HK-2 (cell line): Measurements from ENCODE around the gene OSM.

Source experiments
- DNase-seq: peaks from one replicate; pipeline ENCODE4 v3.0.0-alpha.2; 2018; ENCODE audit not compliant: unreplicated experiment

OSM gene

GRCh38 chr22:30297991-30298701 is 31.5 kb upstream of the OSM start:
- no peak for DNase-seq

GRCh38 chr22:30297276-30297990 is 30.8 kb upstream of the OSM start:
- no peak for DNase-seq

GRCh38 chr22:30296833-30297232 is 30.2 kb upstream of the OSM start:
- DNase-seq = no peak

- DNase-seq = no peak
These were observed 29.7 kb upstream of the OSM start for GRCh38 chr22:30296324-30296723.

GRCh38 chr22:30295576-30295975 is 28.9 kb upstream of the OSM start:
- DNase-seq = no peak

GRCh38 chr22:30294830-30295229 is 28.2 kb upstream of the OSM start:
- no peak for DNase-seq

- no peak for DNase-seq
These were observed 27.4 kb upstream of the OSM start for GRCh38 chr22:30294066-30294465.

GRCh38 chr22:30293026-30293425 is 26.4 kb upstream of the OSM start:
- DNase-seq = no peak

GRCh38 chr22:30292069-30292970 is 25.7 kb upstream of the OSM start:
- no peak for DNase-seq

GRCh38 chr22:30291058-30291892 is 24.6 kb upstream of the OSM start:
- DNase-seq = peak; percentile 76

- DNase-seq = peak; percentile 61
These were observed 23.8 kb upstream of the OSM start for GRCh38 chr22:30290342-30291057.

- DNase-seq = no peak
These were observed 23.3 kb upstream of the OSM start for GRCh38 chr22:30289980-30290313.

GRCh38 chr22:30289141-30289979 is 22.7 kb upstream of the OSM start, which contains the start of gene CASTOR1:
CASTOR1 (minus strand) TSS chr22:30289505; CDS start chr22:30289497, 8 bp downstream.
- DNase-seq = peak; percentile 96

GRCh38 chr22:30288419-30289140 is 21.9 kb upstream of the OSM start:
- DNase-seq = no peak

GRCh38 chr22:30287648-30288418 is 21.2 kb upstream of the OSM start:
- DNase-seq = peak; percentile 87

GRCh38 chr22:30286813-30287647 is 20.4 kb upstream of the OSM start:
- peak; percentile 82 for DNase-seq

- DNase-seq = no peak
These were observed 19.7 kb upstream of the OSM start for GRCh38 chr22:30286331-30286730.

GRCh38 chr22:30285846-30286200 is 19.2 kb upstream of the OSM start:
- DNase-seq = no peak
